Stimulated activated CD8-positive, alpha-beta memory T cell treated with anti-CD3 and anti-CD28 coated beads, Interleukin-15, amount 100 ng/mL, for 24 hours (primary cell): ENCODE data around the gene JUP.
"Not testable (repeated sequence)": the region's sequence is repeated elsewhere in the genome, so short reads cannot be mapped to it uniquely, and the experiment has no call there.

Experiments used
- DNase-seq: peaks from one replicate; pipeline ENCODE4 v3.0.0-alpha.2; 2020; ENCODE audit warnings: low read depth

JUP gene

GRCh38 chr17:41781404-41782110 is 5.0 kb downstream of the JUP start:
- no peak for DNase-seq

GRCh38 chr17:41779954-41780353 is 6.6 kb downstream of the JUP start:
- DNase-seq = no peak

GRCh38 chr17:41777574-41778188 is 8.8 kb downstream of the JUP start:
- DNase-seq = no peak

GRCh38 chr17:41777157-41777573 is 9.3 kb downstream of the JUP start:
- DNase-seq = no peak

- DNase-seq = not testable (repeated sequence)
Observed at GRCh38 chr17:41776262-41776900, 10.1 kb downstream of the JUP start.

GRCh38 chr17:41775394-41776226 is 10.9 kb downstream of the JUP start:
- DNase-seq = no peak

GRCh38 chr17:41773731-41774193 is 12.7 kb downstream of the JUP start:
- DNase-seq = no peak

GRCh38 chr17:41773190-41773588 is 13.3 kb downstream of the JUP start:
- no peak for DNase-seq

GRCh38 chr17:41772586-41773189 is 13.8 kb downstream of the JUP start:
- no peak for DNase-seq

- DNase-seq = no peak
Observed at GRCh38 chr17:41772218-41772585, 14.3 kb downstream of the JUP start.

GRCh38 chr17:41771389-41772206 is 14.9 kb downstream of the JUP start:
- DNase-seq = no peak

GRCh38 chr17:41769985-41770384 is 16.5 kb downstream of the JUP start:
- DNase-seq = no peak

- no peak for DNase-seq
Observed at GRCh38 chr17:41769346-41769862, 17.1 kb downstream of the JUP start.

GRCh38 chr17:41768682-41769288 is 17.7 kb downstream of the JUP start:
- no peak for DNase-seq

GRCh38 chr17:41767324-41768042 is 19.0 kb downstream of the JUP start:
- no peak for DNase-seq

GRCh38 chr17:41766135-41766534 is 20.4 kb downstream of the JUP start:
- DNase-seq = no peak

GRCh38 chr17:41763327-41763726 is 23.2 kb downstream of the JUP start:
- DNase-seq = no peak

GRCh38 chr17:41762841-41763240 is 23.7 kb downstream of the JUP start:
- no peak for DNase-seq

- no peak for DNase-seq
Observed at GRCh38 chr17:41762391-41762790, 24.1 kb downstream of the JUP start.

GRCh38 chr17:41760878-41761277 is 25.6 kb downstream of the JUP start:
- DNase-seq = no peak
